HCT116 (cell line): ENCODE results near the gene TULP3. TPM values are rescaled to one million over a fixed set of nuclear protein-coding genes. Genes with fewer than 3 reads are reported as not detected.
"Not testable (repeated sequence)": the region's sequence is repeated elsewhere in the genome, so short reads cannot be mapped to it uniquely, and the experiment has no call there.

ENCODE experiments used
- ATAC-seq: fragments of 200-7000 bp; cut with Tn5 transposase; 2 replicates; pipeline ENCODE4 v1.9.1; 2020; ENCODE audit warnings: mild to moderate bottlenecking, moderate library complexity
- BruUV-seq: library from RNA; stranded (reverse); fragments of 400-500 nt; replicated peaks from 2 replicates; lab custom pipeline; 2021; lab: Mats Ljungman, UMichigan
- CTCF ChIA-PET: fragments of 300-600 bp; sonication (Branson Sonifier 250); formaldehyde crosslinking; loops from one replicate; lab custom pipeline; 2021; ENCODE audit warnings: antibody characterized with exemption; lab: Charles Lee
- POLR2A ChIA-PET: fragments of 300-600, 350-600 bp; sonication (Branson Sonifier 250); formaldehyde crosslinking; loops from one replicate; lab custom pipeline; 2021; ENCODE audit warnings: antibody characterized with exemption; lab: Charles Lee
- RAD21 ChIA-PET, 2 experiments: fragments of 300-600 bp; sonication (Branson Sonifier 250); formaldehyde crosslinking; loops; one replicate each; lab custom pipeline; 2023; ENCODE audit warnings: low total read pairs in 2 of 2; ENCODE audit not compliant: uncharacterized antibody in 2 of 2, unreplicated experiment in 2 of 2, low non-redundant PET in 1 of 2; lab: Charles Lee
- DNase-seq: peaks from one replicate; pipeline ENCODE4 v3.0.0-alpha.2; 2010; ENCODE audit warnings: low read depth, low spot score
- H2AFZ ChIP-seq: fragments of 200-600 bp; shearing (Covaris generic), sonication (generic); 2 replicates; pipeline ENCODE4 v1.6.1; 2017; ENCODE audit warnings: low read depth, mixed run types, mixed read lengths, antibody characterized with exemption, low read length; ENCODE audit not compliant: poor library complexity, severe bottlenecking
- H3K27ac ChIP-seq: 2 replicates; pipeline ENCODE4 v1.5.1; 2012; ENCODE audit warnings: low read depth, low read length
- H3K27me3 ChIP-seq: fragments of 200-600 bp; sonication (generic); 2 replicates; pipeline ENCODE4 v1.6.1; 2016; ENCODE audit warnings: mixed run types, low read length, mixed read lengths; ENCODE audit not compliant: insufficient read depth
- H3K36me3 ChIP-seq, 2 experiments: fragments of 200-500 bp in 1 of 2; fragments of 200-600 bp in 1 of 2; sonication (Bioruptor generic) in 1 of 2; sonication (generic) in 1 of 2; 2 replicates each; pipeline versions ENCODE4 v1.5.1 to v1.6.1; 2014 to 2016; ENCODE audit warnings: low read length in 2 of 2, inconsistent platforms in 1 of 2, mixed read lengths in 1 of 2, mixed run types in 1 of 2; ENCODE audit not compliant: insufficient read depth in 2 of 2, control insufficient read depth in 1 of 2
- H3K4me1 ChIP-seq, 2 experiments: fragments of 200-600 bp in 1 of 2; sonication (generic) in 1 of 2; 2 replicates each; pipeline versions ENCODE4 v1.5.1 to v1.6.1; 2012 to 2017; ENCODE audit warnings: low read length in 2 of 2, inconsistent platforms in 1 of 2, mild to moderate bottlenecking in 1 of 2, mixed read lengths in 1 of 2, mixed run types in 1 of 2, moderate library complexity in 1 of 2; ENCODE audit not compliant: insufficient read depth in 2 of 2, control insufficient read depth in 1 of 2
- H3K4me2 ChIP-seq: fragments of 200-600 bp; sonication (generic); 2 replicates; pipeline ENCODE4 v1.6.1; 2017; ENCODE audit warnings: mixed run types, low read length, mixed read lengths
- H3K4me3 ChIP-seq, 2 experiments: fragments of 200-600 bp in 1 of 2; sonication (generic) in 1 of 2; replicated peaks in 1 of 2; 2 replicates each; pipeline ENCODE4 v1.5.1; 2011 to 2016; ENCODE audit warnings: low read length in 2 of 2, control low read depth in 1 of 2, low read depth in 1 of 2, mild to moderate bottlenecking in 1 of 2, mixed read lengths in 1 of 2, mixed run types in 1 of 2
- H3K79me2 ChIP-seq: fragments of 200-600 bp; sonication (generic); 2 replicates; pipeline ENCODE4 v1.6.1; 2017; ENCODE audit warnings: mild to moderate bottlenecking, mixed run types, low read length, moderate library complexity, mixed read lengths; ENCODE audit not compliant: insufficient read depth
- H3K9ac ChIP-seq: fragments of 200-600 bp; sonication (generic); 2 replicates; pipeline ENCODE4 v1.6.1; 2016; ENCODE audit warnings: low read length, mixed read lengths
- H3K9me2 ChIP-seq: fragments of 200-600 bp; sonication (generic), shearing (Covaris generic); 2 replicates; pipeline ENCODE4 v1.6.1; 2017; ENCODE audit warnings: mixed run types, mild to moderate bottlenecking, moderate library complexity; ENCODE audit not compliant: insufficient read depth
- H3K9me3 ChIP-seq, 2 experiments: fragments of 200-500 bp in 1 of 2; fragments of 200-600 bp in 1 of 2; sonication (Bioruptor generic) in 1 of 2; sonication (generic) in 1 of 2; 2 replicates each; pipeline ENCODE4 v1.6.1; 2014 to 2017; ENCODE audit warnings: low read length in 2 of 2, mixed read lengths in 2 of 2, inconsistent platforms in 1 of 2, low read depth in 1 of 2, mild to moderate bottlenecking in 1 of 2, mixed run types in 1 of 2, moderate library complexity in 1 of 2; ENCODE audit not compliant: control insufficient read depth in 1 of 2, insufficient read depth in 1 of 2
- H4K20me1 ChIP-seq: fragments of 200-600 bp; sonication (generic), shearing (Covaris generic); 2 replicates; pipeline ENCODE4 v1.6.1; 2017; ENCODE audit warnings: mixed run types, mild to moderate bottlenecking, moderate library complexity; ENCODE audit not compliant: insufficient read depth
- REST ChIP-seq: IDR thresholded peaks from 2 replicates; pipeline ENCODE4 v1.6.1; 2012; ENCODE audit warnings: low read depth
- ZFX ChIP-seq: fragments of 450-650 bp; IDR thresholded peaks from 2 replicates; pipeline ENCODE4 v1.6.1; 2017
- intact Hi-C: fragments of 100-400 bp; cut with micrococcal nuclease; formaldehyde crosslinking; loops from 2 replicates; pipeline ENCODE4 v1.10.0; 2022
- total RNA-seq: library from RNA; stranded (reverse); gene quantifications from one replicate; pipeline ENCODE4 v1.2.1, GENCODE V29; 2021; ENCODE audit not compliant: unreplicated experiment
- TF ChIP-seq, protein P1 (sequence below): IDR thresholded peaks from 2 replicates; pipeline ENCODE4 v1.6.1; 2012

TULP3 gene
- total RNA-seq, 1 experiment from 2014 or later = 21.3 TPM

DNA sequence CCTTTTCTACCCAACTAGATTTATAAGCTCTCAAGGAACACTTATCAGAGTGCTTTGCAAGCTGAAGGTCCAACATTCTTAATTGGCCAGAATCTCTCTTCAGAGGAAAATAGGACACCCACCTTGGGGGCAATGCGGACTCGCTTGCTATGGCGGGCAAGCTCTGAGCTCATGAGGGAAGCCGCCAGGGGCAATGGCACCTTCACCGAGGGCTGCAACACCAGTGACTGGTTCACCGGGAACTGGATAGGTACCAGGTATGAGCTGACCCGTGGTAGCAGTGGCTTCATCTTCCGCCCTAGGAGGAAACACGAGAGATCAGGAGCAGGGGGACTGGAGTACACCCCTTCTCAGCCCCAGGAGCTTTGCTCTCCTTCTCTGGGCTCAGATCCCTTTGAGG, 26.5 kb upstream of the TULP3 start (continued):
- no peak for TF ChIP-seq REST
- TF ChIP-seq ZFX = no peak
- TF ChIP-seq, protein P1, sequence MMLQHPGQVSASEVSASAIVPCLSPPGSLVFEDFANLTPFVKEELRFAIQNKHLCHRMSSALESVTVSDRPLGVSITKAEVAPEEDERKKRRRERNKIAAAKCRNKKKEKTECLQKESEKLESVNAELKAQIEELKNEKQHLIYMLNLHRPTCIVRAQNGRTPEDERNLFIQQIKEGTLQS = no peak

GRCh38 chr12:2868986-2869632, 21.6 kb upstream of the TULP3 start:
- H4K20me1 ChIP-seq, H3K9me3 ChIP-seq, ATAC-seq, H2AFZ ChIP-seq, H3K9me2 ChIP-seq, POLR2A ChIA-PET, H3K27me3 ChIP-seq, H3K4me1 ChIP-seq, H3K4me2 ChIP-seq, H3K9ac ChIP-seq, BruUV-seq, H3K27ac ChIP-seq, H3K4me3 ChIP-seq, DNase-seq, intact Hi-C loops: not testable (repeated sequence)
- peaks cover 56 to 60% of the 10 kb centered on the region in 2 experiments for H3K36me3 ChIP-seq
- peaks cover 32% of the 10 kb centered on the region for H3K79me2 ChIP-seq
- ChIA-PET CTCF (interaction anchor here (1.6 kb wide), 1 partner anchor 15 kb away, joined by 3 read pairs; no protein-coding TSS in a partner anchor), RAD21 (interaction anchor here in 1 of 2 experiments (0.7 kb wide), 1 partner anchor 13 kb away, joined by 3 read pairs; no protein-coding TSS in a partner anchor)
